PC-3 (cell line): ENCODE results near the gene TMC7. TPM values are rescaled to one million over a fixed set of nuclear protein-coding genes. Genes with fewer than 3 reads are reported as not detected.

ENCODE experiments used
- ATAC-seq: fragments of 200-7000 bp; cut with Tn5 transposase; 2 replicates; pipeline ENCODE4 v1.9.1; 2020; ENCODE audit warnings: mild to moderate bottlenecking, moderate library complexity
- Bru-seq: library from RNA; stranded (reverse); fragments of 400-500 nt; gene quantifications from one replicate; lab custom pipeline; 2021; lab: Mats Ljungman, UMichigan
- BruChase-seq, 2 experiments: library from RNA; stranded (reverse); fragments of 400-500 nt; gene quantifications; one replicate each; lab custom pipeline; 2021; lab: Mats Ljungman, UMichigan
- BruUV-seq: library from RNA; stranded (reverse); fragments of 400-500 nt; replicated peaks from 2 replicates; lab custom pipeline; 2021; lab: Mats Ljungman, UMichigan
- CTCF ChIA-PET: fragments of 300-600 bp; sonication (Branson Sonifier 250); formaldehyde crosslinking; loops from one replicate; lab custom pipeline; 2022; ENCODE audit warnings: antibody characterized with exemption; lab: Charles Lee
- POLR2A ChIA-PET: fragments of 300-600 bp; sonication (Branson Sonifier 250); formaldehyde crosslinking; loops from one replicate; lab custom pipeline; 2022; ENCODE audit warnings: antibody characterized with exemption; ENCODE audit not compliant: unreplicated experiment; lab: Charles Lee
- DNase-seq: peaks from one replicate; pipeline ENCODE4 v3.0.0-alpha.2; 2015
- H2AFZ ChIP-seq: fragments of 300-600 bp; sonication (generic); 2 replicates; pipeline ENCODE4 v1.6.0; 2016; ENCODE audit warnings: antibody characterized with exemption, low read length
- H3F3A ChIP-seq: fragments of 300-600 bp; sonication (generic); one replicate; pipeline ENCODE4 v1.6.0; 2017; ENCODE audit warnings: antibody characterized with exemption, low read length, control low read depth, mild to moderate bottlenecking; ENCODE audit not compliant: unreplicated experiment
- H3K27ac ChIP-seq: fragments of 300-600 bp; sonication (generic); 2 replicates; pipeline ENCODE4 v1.5.1; 2016; ENCODE audit warnings: mild to moderate bottlenecking, low read length
- H3K27me3 ChIP-seq: fragments of 300-600 bp; sonication (generic); 2 replicates; pipeline ENCODE4 v1.6.1; 2016; ENCODE audit warnings: low read length, mixed read lengths
- H3K36me3 ChIP-seq: fragments of 300-600 bp; sonication (generic); 2 replicates; pipeline ENCODE4 v1.6.1; 2016; ENCODE audit warnings: low read depth, mixed run types, low read length, mixed read lengths
- H3K4me1 ChIP-seq: fragments of 300-600 bp; sonication (generic); 2 replicates; pipeline ENCODE4 v1.5.1; 2016; ENCODE audit warnings: low read length; ENCODE audit not compliant: insufficient read depth
- H3K4me2 ChIP-seq: fragments of 300-600 bp; sonication (generic); 2 replicates; pipeline ENCODE4 v1.6.0; 2016; ENCODE audit warnings: low read length
- H3K4me3 ChIP-seq: fragments of 300-600 bp; sonication (generic); 2 replicates; pipeline ENCODE4 v1.5.1; 2016; ENCODE audit warnings: mild to moderate bottlenecking, low read length, mixed read lengths
- H3K79me2 ChIP-seq: fragments of 300-600 bp; sonication (generic); 2 replicates; pipeline ENCODE4 v1.6.1; 2017; ENCODE audit warnings: low read length, mixed read lengths
- H3K9ac ChIP-seq: fragments of 300-600 bp; sonication (generic); 2 replicates; pipeline ENCODE4 v1.6.0; 2016; ENCODE audit warnings: mild to moderate bottlenecking, low read length
- H3K9me2 ChIP-seq: fragments of 300-600 bp; sonication (generic); replicated peaks from 2 replicates; pipeline ENCODE4 v1.6.1; 2016; ENCODE audit warnings: mixed run types, low read length, mixed read lengths
- H3K9me3 ChIP-seq: fragments of 300-600 bp; sonication (generic); 2 replicates; pipeline ENCODE4 v1.6.1; 2016; ENCODE audit warnings: low read length, mixed read lengths
- H4K20me1 ChIP-seq: fragments of 300-600 bp; sonication (generic); 2 replicates; pipeline ENCODE4 v1.6.1; 2016; ENCODE audit warnings: low read length, mixed read lengths
- CTCF ChIP-seq: fragments of 300-600 bp; sonication (generic); conservative IDR thresholded peaks from 2 replicates; pipeline ENCODE4 v1.5.1; 2017; ENCODE audit warnings: antibody characterized with exemption, low read depth, mild to moderate bottlenecking, low read length
- EZH2 ChIP-seq: fragments of 300-600 bp; sonication (generic); IDR thresholded peaks from one replicate; pipeline ENCODE4 v1.6.1; 2017; ENCODE audit warnings: antibody characterized with exemption, mild to moderate bottlenecking, low read length; ENCODE audit not compliant: unreplicated experiment
- EZH2phosphoT487 ChIP-seq: fragments of 300-600 bp; sonication (generic); IDR thresholded peaks from 2 replicates; pipeline ENCODE4 v1.6.1; 2018; ENCODE audit warnings: mild to moderate bottlenecking, antibody characterized with exemption, low read length, borderline replicate concordance
- intact Hi-C: fragments of 100-400 bp; cut with micrococcal nuclease; formaldehyde crosslinking; loops from 2 replicates; pipeline ENCODE4 v1.9.0; 2023
- long read RNA-seq: library from polyadenylated mRNA; unstranded; transcript quantifications from one replicate; pipeline ENCODE4 v2.0.0, GENCODE V29; 2021; ENCODE audit not compliant: unreplicated experiment
- total RNA-seq: library from RNA; depleted of rRNA; stranded (reverse); fragments of >200 nt; gene quantifications from 2 replicates; pipeline ENCODE4 v1.2.3, GENCODE V29; 2014; rRNA removed

The TMC7 gene
- total RNA-seq (5.3 and 6.9 TPM in 2 replicates), Bru-seq, nascent RNA (percentile 83 among the genes with signal in this experiment), BruChase-seq, experiment 1, labeled RNA remaining after a 6-hour chase (percentile 77 among the genes with signal in this experiment), BruChase-seq, experiment 2, labeled RNA remaining after a 2-hour chase (percentile 79 among the genes with signal in this experiment)
- long read RNA-seq, full-length matches to known transcripts, result 41 of 86 reads
- long read RNA-seq, partial matches to known transcripts, result 19 of 86 reads
- long read RNA-seq, other reads (novel, unspliced or antisense), result 26 of 86 reads

GRCh38 chr16:18983565-18984434 is at the start of gene TMC7:
Gene TMC7 (plus strand): TSS chr16:18983934. CDS start chr16:18984064, 130 bp downstream.
- Histone ChIP-seq H2AFZ (0 out of 2 replicates have a peak within 1 kb of the TSS, but pooled peaks have one; percentile 6), H3K27ac (peak within 1 kb of the TSS; percentile 94), H3K9me2 (no peaks in the 10 kb centered on the region), H3K27me3 (no peaks in the 10 kb centered on the region), H4K20me1 (no peaks in the 10 kb centered on the region), H3K36me3 (no peaks in the 10 kb centered on the region), H3K4me3 (peak within 1 kb of the TSS; percentile 78), H3K9ac (peak within 1 kb of the TSS; percentile 99), H3K79me2 (peaks cover 24% of the 10 kb centered on the region), H3K4me2 (peak within 1 kb of the TSS; percentile 86), H3K9me3 (no peaks in the 10 kb centered on the region), H3K4me1 (peaks cover 19% of the 10 kb centered on the region), H3F3A (no peaks in the 10 kb centered on the region)
- DNase-seq (peak; percentile 87), ATAC-seq (peak; percentile 91)
- POLR2A ChIA-PET, result interaction anchor here (0.5 to 1.1 kb wide), 4 partner anchors 18 to 35 kb away, joined by 3 to 5 read pairs (median 4); no protein-coding TSS in a partner anchor
- intact Hi-C loops, result loop anchor here (1.0 to 2.0 kb wide), 3 partner anchors 35 to 89 kb away; partner anchors contain the start of gene COQ7
- peak; percentile 85 for TF ChIP-seq CTCF
- TF ChIP-seq EZH2phosphoT487, result no peak
- CTCF ChIA-PET, result interaction anchor here (0.6 to 2.0 kb wide), 6 partner anchors 15 to 27 kb away, joined by 4 to 10 read pairs (median 6); no protein-coding TSS in a partner anchor
- BruUV-seq, result no TSS peak

- peaks cover 4% of the 10 kb centered on the region; the same call in 1 of the 2 replicates for H3K4me1 ChIP-seq
- no peaks in the 10 kb centered on the region for H3K79me2 ChIP-seq
- no peaks in the 10 kb centered on the region for H3K9me3 ChIP-seq
- no peaks in the 10 kb centered on the region for H4K20me1 ChIP-seq
- no peak for TF ChIP-seq CTCF
- TF ChIP-seq EZH2phosphoT487, result no peak
- TF ChIP-seq EZH2, result no peak
- no peaks in the 10 kb centered on the region for H3F3A ChIP-seq
- no peak overlapping the region for H3K27ac ChIP-seq
- intact Hi-C loops, result no loop called here
- H3K27me3 ChIP-seq, result no peaks in the 10 kb centered on the region
- no peaks in the 10 kb centered on the region for H3K9me2 ChIP-seq
- no peak overlapping the region for H3K9ac ChIP-seq
- no peak overlapping the region for H3K4me2 ChIP-seq
- BruUV-seq, result no TSS peak
- no peaks in the 10 kb centered on the region for H3K36me3 ChIP-seq
- DNase-seq (no peak), ATAC-seq (no peak)
- H3K4me3 ChIP-seq, result no peak overlapping the region
- POLR2A ChIA-PET, result no interaction called here
- no peak overlapping the region for H2AFZ ChIP-seq
- CTCF ChIA-PET, result interaction anchor here (0.7 kb wide), 1 partner anchor 140 kb away, joined by 4 read pairs; no protein-coding TSS in a partner anchor
These were observed 46.9 kb upstream of the TMC7 start for GRCh38 chr16:18936727-18937340.
